HG02588 (cell line): ENCODE data around the gene DLL1.

Experiments
- ATAC-seq: cut with Tn5 transposase; IDR thresholded peaks from one replicate; pipeline ENCODE4 v1.9.1; 2021; ENCODE audit warnings: mild to moderate bottlenecking, moderate library complexity; ENCODE audit not compliant: unreplicated experiment

The DLL1 gene

DNA sequence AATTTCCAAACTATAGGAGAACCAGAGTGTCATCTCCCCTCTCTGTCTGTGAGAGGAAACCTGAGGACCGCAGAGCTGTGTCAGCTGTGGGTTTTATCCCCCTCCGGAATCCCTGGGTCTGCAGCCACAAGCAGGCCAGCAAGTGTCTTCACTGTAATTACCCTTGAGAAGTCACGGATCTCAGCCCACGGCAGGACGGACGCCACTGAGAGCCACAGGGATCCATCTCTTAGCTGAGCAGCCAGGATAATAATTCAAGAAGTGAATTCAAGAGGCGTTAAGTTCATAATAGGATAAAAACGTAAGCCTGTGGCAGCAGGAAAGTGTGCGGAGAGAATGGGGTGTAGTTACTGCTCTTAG is 37.0 kb downstream of the DLL1 start:
- ATAC-seq: no peak

DNA sequence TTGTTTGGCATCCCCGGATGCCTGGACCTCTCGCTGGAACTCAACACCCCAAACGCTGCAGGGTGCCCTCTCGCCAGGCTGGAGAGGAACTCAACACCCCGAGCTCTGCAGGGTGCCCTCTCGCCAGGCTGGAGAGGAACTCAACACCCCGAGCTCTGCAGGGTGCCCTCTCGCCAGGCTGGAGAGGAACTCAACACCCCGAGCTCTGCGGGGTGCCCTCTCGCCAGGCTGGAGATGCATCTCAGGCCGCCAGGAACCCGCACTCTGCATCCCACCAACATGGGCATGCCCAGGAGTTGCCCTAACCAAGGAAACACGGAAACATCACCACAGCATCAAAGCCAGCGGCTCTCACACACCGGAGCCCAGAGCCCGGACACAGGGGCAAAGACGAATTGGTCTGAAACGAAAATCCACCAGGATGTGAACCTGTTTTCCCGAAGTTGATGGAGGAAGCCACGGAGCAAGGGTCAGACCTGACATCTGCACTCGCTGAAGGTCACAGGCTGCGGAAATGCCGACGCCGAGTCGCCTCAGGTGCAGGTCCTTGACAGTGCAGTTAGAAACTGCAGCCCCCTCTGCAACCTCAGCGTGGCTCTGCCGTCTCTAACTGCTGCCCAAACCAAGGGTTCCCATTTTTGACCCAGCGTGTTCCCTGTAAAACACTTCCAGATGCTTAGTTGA is 37.5 kb downstream of the DLL1 start:
- no peak for ATAC-seq

DNA sequence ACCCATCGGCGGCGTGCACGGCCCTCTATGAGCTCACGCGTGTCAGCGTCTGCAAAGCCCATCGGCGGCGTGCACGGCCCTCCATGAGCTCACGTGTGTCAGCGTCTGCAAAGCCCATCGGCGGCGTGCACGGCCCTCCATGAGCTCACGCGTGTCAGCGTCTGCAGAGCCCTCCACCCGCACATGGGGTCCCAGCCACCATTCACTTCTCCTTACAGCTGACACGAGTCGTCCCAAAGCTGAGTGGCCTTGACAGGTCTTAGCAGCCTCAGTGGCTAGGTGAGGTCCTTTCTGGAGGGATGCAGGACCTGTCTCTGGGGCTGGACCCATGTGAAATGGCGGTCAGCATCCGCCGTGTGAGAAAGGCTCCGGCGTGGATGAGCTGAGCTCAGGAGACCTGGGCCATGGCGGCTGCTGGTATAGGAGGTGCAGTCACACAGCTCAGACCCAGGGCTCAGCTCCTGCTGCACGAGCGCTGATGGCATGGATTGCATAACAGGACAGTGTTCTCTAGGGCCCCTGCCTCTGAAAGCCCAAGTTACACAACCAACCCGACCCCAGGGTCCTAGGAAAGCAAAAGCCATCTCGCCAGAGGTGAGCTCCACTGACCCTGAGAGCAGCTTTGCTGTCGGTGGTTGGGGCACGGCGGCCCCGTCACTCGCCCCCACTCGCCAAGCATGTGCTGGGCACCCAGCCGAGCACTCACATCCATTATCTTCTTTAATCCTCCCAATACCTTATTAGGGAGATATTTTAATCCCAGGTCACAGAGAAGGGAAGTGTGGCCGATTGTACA is 38.9 kb downstream of the DLL1 start:
- no peak for ATAC-seq

DNA sequence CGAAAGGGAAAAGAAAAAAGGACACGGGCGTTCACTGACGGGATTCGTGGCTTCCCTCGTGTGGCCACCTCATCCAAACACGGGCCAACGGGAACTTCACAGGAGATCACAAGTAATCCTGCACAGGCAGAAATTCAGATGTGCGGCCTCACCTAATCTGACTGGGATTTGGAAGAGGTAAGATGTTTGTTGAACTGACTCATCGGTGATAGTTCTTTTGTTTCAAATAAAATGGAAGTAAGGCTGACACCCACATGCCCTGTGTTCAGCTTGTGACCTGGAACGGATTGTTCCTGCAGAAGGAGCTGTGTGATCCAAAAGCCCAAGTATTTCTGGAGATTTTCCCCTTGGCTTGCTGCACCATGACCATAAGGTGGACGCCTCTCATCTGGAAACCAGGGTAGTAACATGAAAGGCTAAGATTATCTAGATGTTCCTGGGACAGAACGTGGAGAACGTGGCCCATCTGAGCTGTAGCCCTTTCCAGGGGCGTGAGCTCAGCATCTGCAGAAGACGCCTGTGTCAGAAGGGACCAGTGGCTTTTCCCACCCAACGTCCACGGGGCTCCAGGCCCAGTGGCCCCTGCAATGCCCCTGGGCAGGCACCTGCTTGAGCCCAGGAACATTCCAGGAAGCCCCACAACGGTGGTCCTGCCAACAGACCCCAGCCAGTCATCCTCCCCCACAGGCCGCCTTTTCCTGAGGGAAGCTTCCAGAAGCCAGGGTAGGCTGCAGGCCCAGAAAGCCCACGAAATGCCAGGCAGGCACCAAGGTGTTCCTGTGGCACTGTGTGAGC is 39.7 kb downstream of the DLL1 start:
- no peak for ATAC-seq

DNA sequence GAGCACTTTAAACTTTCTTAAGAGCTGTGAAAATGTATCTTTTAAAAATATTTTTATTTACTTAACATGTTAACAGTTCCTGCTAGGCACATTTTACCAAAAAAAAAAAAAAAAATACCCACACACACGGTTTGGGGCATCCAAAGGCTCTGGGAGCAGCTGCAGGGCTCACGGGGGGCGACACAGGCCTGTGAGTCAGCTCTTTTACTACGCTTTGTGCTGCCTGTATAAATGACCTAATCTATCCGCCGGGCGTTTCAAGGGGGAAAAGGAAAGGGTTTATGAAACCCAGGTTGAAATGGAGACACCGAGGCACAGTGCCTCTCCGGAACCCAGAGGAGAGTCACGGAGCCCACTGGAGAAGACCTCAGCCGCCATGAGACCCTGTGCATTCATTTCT is 40.4 kb downstream of the DLL1 start:
- no peak for ATAC-seq

DNA sequence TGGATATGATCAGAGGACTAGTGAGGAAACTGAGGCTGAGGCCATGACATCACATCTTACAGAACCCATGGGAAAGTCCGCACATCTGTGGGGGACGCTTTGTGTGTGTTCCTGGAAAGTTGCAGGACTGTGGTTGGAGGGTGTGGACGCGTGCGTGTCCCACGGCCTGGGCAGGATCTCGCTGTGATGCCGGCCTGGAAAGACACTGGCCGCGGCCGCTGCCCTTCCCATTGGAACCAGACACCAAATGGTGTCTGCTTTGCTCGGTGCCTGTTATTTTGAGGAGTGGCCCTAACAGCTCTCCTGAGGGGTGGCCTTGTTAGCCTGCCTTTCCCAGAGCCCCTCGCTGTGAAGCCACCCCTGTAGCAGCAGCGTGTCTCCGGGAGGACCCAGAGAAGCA is 41.1 kb downstream of the DLL1 start:
- ATAC-seq: no peak

DNA sequence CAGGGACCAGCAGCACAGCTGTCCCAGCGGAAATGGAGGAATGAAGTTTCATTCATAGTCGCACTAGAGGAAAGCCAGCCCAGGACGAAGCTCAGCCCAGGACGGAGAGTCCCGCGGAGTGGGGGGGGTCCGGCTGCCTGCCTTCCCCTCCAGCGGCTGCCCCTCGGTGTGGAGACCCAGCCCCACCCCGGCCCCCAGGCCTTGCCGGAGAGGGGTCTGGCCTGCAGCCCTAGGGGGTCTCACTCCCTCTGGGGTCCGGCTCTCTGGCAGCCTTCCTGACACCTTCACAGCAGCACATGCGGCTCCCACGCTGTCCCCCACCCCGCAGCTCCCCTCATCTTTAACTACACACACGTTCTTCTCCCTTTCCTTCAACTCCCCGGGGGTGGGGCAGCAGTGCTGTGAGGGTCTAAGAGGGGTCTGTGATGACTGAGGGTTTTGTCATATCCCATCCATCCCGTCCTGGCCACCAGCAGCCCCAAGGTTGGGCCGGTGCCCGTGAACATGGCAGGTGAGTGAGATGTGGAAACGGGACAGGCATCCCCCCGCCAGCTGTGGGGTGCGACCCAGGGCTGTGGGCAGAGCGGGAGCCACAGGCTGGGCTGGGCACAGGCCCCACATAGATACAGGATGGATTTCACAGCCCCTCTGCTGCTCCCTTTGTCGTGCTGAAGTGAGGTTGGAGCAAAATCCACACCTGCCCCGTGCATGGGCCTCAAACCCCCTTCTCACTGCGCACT is 41.8 kb downstream of the DLL1 start:
- ATAC-seq: no peak

DNA sequence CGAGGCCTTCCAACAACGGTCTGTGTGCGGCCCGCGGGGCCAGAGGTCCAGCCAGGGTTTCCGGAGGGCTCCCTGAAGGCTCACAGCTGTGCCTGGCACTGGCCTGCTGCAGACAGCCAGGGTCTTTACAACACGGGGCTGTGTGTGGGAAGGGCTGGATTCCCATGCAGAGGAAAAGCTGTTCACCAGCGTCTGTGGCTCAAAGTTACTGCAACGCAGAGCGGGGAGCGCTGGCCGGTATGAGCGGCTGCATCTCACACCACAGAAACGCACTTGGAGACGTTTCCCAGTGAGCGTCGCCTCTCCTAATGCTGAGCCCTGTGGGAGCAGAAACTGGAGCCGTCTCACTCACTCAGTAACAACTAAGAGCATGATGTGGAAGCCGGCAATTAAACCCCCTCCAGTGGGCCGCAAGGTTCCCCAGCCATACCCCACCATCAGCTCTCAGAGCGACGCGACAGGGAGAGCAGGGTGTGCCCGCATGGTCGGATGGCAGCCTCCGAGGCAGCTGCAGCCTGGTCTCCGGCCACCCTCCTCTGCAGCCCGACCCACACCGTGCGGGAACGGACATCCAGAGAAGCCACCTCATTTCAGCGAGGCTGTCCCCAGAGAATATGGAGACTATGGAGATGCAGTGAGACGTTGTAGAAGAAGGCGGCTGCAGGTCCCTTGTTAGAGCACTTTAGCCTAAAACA is 42.6 kb downstream of the DLL1 start:
- ATAC-seq: no peak

DNA sequence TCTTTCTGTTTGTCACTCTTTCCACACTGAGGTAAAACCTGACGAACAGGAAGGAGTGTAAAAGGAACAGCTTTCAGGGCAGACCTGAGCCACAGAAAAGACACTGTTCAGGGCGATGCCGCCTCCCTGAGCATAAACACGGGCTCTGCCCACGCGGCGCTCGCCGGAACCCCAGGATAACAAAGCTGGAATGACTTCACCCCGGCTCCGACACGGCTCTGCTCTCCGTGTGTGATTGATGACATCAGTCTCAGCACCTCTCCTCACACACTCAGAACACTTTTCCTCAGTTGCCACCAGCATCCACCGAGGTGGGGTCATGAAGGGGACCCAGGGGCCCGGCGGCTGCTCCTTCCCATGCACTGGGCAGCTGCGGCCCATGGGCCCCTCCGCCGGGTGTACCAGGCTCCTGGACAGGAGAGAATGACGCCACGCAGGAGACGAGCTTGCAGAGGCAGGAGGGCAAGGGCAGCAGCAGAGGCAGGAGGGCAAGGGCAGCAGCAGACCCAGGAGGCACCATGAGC is 43.6 kb downstream of the DLL1 start:
- no peak for ATAC-seq

DNA sequence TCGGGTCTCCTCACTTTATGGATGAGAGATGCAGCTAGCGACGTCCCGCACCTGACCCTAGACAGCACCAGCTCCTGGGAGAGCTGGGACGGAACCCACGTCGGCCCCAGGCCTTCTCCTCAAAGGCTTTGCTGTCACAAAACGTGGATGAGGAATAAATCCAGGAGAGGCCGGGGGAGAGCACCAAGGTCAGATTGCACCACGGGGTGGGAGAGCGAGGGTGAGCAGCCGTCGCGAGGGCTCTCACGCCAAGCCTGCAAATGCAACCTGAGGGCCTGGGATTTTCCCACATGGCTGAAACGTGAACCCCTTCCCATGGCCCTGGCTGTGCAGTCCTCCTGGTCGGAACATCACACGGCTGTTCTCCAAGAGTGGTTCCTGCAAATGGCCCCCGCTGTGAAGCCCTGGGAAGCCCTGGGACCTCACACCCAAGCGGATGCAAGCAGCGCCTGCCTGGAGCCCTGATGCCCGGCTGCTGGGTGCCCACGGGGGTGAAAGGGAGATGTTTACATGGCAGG is 45.3 kb downstream of the DLL1 start:
- no peak for ATAC-seq

DNA sequence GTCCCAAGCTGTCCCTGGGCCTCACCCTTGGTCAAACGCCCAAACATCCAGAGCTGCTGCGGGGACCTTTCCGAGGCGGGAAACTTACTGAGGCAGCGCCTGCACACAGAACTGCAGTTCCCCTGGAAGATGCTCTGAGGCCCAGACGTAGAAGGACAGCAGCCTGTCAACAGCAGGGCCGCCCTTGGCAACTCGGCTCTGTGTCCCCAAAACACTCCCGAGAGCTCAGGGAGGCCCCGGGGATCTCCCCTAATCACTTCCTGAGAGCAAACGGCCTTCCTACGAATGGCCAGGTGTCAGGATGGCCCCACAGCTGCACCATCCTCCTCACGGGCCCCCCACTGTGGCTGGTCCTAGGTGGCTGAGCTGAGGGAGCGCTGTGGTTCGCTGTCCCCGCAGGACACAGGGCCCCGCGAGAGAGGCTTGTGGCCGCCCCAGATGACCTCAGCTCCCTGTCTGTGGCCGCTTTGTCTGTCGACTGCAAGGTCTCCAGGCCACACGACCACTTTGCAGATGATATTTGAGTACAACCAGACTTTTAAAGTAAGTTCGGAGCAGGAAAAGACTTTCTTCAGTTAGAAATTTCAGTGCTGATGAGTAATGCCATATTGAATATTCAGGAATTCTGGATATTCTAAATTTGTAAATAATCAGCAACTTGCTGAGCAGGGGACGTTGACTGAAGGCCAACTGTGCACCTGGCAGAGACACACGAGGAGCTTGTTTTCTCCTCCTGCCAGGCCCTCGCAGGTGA is 46.0 kb downstream of the DLL1 start:
- ATAC-seq: no peak

DNA sequence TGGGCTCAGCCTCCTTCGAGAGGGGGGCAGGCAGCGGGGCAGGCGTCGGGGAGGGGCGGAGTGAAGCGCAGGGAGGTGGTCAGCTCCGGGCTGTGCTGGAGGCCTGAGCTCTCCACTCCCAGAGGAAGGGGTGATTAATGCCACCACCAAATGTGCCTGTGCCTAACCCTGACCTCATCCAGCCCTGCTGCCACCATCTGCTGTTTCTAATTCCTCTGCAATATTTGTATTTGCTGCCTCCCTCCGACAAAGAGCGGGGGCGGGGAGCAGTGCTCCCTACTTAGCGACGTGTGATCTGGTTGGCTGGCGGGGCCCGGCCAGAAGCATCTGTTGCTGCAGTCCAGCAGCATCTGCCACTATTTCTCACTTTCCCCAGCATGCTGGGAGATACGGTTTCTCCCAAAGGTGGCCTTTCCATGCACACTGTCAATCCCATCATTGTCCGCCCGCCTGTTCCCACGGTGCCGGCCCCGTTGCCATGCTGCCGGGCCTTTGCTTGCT is 47.0 kb downstream of the DLL1 start:
- ATAC-seq: no peak

DNA sequence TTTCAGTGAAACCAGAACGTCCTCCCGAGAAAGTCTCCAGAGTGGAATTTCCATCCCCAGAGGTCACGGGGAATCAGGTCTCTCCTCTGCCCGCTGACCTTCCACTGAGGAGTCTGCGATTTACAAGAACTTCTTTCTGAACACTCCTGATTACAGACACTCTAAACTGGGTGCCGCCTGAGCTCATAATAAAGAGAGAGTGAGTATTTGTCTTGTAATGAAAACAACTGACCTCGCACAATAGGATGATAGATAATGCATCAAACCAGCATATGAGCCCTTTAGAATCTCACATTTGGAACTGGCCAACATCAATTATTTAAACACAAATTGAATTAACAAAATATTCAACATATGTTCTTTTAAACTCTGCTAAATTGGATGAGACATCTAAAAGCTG is 47.5 kb downstream of the DLL1 start:
- ATAC-seq: no peak

DNA sequence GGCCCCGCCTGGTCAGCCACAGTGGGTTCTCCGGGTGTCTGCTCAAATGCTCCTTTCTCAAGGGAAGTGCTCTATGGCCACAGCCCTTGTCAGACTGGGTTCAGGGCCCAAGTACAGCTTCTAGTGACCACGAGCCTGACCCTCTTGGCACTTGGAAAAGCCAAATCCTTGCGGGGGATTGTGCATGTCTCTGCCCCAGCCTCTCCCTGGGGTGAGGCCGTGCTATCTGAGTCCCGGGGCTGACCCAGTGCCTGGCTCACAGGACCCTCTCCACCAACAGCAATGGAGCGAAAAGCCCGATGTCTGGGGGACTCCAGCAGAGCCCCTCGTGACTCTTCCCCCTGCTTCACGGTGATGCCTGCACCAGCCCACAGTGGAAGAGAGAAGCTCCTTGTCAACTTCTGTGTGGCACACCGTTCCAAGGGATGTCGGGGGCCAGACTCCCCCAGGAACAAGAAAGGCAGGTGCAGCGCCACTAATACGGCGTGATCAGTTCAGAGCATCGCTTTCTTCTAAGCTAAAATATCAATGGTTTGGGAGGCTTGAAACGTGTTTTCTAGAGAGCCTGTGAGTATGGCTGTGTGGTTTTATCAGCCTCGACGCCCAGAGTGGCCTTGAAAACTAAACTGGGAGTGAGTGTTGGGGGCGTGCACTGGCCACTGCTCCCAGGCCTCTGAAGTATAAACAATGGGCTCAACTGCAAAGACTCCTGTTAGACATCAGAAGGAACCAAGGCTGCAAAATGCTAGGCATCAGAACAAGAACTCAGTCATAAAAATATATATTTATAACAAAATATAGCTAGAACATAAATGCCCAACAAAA is 51.9 kb downstream of the DLL1 start:
- no peak for ATAC-seq

DNA sequence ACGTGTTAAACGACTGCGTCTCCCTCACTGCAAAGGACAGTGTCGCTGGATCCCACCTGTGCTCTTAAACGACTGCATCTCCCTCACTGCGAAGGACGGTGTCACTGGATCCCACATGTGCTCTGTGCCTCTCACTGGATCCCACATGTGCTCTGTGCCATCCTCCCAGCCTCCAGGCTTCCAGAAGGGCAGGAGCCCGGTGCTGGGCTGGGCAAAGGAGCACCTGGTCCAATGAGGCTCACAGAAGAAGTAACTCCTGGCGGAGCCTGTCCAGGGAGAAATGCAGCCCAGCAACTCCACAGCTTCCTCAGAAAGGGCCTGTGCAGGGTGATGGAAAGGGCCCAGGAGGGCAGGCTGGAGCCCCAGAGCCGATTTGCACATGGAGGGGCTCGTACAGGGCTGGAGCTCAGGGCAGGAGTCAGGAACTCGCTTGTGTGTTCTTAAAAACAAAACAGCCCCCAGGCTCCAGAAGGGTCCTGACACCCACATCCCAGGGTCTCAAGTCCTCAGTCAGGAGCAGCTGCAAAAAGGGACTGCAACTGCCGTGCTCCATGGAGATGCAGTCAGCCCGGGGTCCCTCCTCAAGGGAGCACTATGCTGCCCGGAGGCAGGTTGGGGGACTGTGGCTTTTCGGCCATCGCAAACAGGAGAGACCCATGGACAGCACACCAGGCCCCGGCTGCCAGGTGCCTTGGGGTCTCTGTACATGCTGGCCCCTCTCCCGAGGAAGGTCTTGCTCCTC is 52.7 kb downstream of the DLL1 start:
- no peak for ATAC-seq

DNA sequence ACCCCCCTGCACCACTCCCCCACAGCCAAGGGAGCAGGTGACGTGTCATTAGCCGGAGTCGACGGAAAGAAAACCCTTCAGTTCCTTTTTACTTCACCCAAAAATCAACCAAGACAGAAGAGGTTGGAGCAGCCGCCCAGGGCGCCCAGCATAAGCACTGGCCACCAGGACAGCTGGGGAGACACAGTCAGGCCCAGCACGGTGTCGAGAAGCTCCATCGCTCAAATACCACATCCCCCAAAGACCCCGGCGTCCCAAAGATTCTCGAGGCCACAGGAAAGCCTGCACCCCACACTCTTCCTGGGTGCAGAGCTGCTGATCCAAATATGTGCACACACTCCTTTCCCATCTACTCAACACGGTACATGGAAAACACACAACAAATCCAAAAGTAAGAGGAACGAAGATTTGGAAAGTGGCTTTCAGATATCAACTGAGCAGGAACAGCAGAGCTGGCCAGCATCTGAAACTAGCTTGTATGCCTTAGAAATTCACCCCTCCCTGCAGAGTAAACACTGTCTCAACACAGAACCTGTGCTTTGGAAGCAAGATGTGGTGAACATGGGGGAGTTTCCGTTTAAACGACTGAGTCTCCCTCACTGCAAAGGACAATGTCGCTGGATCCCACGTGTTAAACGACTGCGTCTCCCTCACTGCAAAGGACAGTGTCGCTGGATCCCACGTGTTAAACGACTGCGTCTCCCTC is 54.6 kb downstream of the DLL1 start:
- ATAC-seq: no peak
